GM18498 (cell line): ENCODE measurements around the gene DLGAP4.
"Not testable (repeated sequence)": the region's sequence is repeated elsewhere in the genome, so short reads cannot be mapped to it uniquely, and the experiment has no call there.

Experiments used
- ATAC-seq: cut with Tn5 transposase; IDR thresholded peaks from one replicate; pipeline ENCODE4 v1.9.1; 2021; ENCODE audit warnings: mild to moderate bottlenecking, moderate library complexity; ENCODE audit not compliant: unreplicated experiment

Gene DLGAP4

DNA sequence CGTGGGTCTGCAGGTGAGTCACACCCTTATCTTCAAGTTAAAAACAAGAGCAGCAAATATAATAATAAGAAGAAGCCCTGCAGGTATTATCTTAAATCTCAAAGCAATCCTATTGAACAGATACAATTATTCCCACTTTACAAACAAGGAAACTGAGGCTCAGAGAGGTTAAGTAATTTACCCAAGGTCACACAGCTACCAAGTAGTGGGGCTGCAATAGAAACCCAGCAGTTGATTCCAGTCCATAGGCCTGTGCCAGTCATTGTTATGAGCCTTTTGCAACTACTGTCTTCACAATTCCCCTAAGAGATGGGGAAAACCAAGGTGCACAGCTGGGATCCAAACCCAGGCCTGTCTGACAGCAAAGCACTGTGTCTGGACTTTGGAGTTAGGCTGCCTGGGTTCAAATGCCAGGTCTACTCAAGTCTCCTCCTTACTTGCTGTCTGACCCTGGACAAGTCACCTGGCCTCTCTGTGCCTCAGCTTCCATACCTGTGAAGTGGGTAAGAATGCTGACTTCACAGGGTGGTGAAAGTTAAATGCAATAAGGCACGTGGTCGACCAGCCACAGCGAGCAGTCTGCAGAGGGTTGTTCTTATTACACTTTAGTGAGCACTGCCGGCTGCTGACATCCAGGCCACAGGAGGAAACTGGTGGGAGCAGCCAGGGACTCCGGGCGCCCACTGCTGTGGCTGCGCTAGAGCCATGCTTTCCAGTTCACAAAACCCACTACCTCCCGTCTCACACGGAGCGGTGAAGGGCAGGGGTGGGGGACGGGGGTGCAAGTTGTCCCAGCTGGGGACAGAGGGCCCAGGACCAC lies 241.3 kb downstream of the DLGAP4 start:
- ATAC-seq = no peak

DNA sequence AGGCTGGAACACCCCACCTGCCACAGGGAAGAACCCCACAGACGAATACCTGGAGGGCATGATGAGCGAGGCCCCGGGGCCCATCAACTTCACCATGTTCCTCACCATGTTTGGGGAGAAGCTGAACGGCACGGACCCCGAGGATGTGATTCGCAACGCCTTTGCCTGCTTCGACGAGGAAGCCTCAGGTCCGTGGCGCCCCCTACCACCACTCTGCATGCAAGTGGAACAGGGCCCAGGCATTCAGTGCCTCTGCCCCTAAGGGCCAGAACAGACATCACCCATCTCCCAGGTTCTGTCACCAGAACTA lies 241.8 kb downstream of the DLGAP4 start:
- no peak for ATAC-seq

DNA sequence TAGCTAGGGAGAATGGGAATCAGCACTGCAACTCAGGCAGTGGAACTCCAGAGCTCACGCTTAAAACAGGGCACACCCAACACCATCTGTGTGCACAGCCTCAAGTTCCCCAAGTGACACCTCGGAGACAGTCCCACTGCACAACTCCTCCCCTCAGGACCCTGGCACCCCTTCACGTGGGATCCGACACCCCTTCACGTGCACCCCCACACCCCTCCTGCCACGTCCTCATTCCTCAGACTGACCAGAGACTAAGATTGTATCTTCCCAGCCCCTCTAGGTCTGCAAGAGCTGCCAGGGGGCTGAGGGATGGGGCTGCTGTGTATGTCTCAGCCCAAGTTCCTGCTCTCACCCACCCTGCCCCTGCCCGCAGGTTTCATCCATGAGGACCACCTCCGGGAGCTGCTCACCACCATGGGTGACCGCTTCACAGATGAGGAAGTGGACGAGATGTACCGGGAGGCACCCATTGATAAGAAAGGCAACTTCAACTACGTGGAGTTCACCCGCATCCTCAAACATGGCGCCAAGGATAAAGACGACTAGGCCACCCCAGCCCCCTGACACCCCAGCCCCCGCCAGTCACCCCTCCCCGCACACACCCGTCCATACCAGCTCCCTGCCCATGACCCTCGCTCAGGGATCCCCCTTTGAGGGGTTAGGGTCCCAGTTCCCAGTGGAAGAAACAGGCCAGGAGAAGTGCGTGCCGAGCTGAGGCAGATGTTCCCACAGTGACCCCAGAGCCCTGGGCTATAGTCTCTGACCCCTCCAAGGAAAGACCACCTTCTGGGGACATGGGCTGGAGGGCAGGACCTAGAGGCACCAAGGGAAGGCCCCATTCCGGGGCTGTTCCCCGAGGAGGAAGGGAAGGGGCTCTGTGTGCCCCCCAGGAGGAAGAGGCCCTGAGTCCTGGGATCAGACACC lies 242.8 kb downstream of the DLGAP4 start:
- no peak for ATAC-seq

DNA sequence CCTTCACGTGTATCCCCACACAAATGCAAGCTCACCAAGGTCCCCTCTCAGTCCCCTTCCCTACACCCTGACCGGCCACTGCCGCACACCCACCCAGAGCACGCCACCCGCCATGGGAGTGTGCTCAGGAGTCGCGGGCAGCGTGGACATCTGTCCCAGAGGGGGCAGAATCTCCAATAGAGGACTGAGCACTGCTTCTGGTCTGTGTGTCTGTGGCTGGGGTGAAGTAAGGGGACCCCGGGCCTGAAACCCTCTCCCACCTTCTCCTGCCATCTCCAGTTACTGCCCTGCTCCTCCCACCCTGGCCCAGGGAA lies 243.4 kb downstream of the DLGAP4 start:
- ATAC-seq = no peak

DNA sequence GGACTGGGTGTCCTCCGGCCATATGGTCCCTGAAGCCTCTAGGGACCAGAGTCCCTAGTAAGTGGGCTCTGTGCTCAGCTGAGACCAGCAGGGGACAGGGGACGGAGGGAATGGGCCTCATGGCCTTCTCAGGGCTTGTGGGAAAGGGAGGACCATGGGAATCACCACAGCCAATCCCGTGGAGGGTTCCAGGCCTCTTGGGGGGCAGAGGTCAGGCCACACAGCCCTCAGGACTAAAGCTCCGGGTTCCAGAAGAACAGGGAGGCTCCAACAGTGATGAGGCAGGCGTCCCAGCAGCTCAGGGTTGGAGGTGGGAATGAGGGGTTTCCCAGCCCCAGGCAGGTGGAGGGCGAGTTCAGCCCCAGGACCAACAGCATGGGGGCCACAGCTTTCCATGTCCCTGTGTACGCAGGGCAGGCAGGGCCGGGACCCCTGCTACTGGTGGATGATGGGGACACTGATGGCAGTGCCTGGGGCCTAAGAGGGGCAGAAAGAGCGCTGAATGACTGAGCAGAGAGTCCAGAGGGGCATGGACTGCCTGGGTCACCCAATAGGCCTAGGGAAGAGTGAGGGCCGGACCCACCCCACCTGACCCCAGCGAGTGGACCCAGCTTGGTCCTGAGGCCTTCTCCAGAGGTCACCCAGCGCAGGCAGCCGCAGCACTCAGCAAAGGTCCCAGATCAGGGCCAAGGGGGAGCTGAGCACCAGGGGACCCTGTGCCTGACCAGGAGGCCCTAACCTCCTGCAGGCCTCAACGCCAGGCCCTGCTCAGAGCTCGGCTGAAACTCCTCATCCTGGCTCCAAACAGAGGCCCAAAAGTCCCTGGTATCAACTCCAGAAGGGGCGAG lies 244.0 kb downstream of the DLGAP4 start:
- ATAC-seq = no peak

DNA sequence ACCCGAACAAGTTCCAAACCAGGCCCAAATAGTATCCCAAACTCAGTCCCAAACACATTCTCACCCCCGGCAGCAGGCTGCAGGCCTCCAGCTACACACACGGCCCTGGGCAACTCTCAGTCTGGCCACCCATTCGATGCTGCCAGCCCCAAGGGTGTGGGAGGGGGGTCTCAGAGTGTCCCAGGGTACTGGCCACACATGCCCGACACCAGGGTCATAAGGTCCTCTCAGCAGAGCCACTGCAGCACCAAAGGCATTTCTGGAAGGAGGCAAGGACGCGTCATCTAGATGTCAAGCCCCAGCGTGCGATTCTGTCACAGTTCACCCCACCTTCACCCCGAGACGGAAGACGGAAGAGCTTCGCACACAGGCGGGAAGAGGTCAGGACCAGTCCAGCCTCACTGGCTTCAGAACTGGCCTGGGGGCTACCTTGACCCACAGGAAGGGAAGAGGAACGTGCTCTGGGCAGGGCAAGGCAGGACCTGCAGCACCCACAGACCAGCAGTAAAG lies 244.7 kb downstream of the DLGAP4 start:
- ATAC-seq = no peak

DNA sequence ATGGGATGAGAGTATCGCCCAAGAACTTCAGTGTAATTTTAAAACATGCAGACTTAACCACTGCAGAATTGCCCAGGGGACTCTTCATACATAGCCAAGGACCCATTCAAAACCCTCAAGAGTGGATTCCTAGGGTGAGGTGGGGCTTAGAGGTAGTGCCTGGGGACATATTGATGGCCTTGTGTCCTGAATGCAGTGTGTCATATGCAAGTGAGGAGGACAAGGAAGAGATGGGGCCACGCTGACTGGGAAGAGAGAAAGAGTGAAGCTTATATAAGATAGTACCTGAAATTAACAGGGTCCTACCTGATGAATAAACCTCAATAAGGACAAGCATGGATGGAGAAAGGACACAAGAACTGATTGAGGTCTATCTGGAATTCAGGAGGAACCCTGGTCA lies 249.1 kb downstream of the DLGAP4 start:
- no peak for ATAC-seq

DNA sequence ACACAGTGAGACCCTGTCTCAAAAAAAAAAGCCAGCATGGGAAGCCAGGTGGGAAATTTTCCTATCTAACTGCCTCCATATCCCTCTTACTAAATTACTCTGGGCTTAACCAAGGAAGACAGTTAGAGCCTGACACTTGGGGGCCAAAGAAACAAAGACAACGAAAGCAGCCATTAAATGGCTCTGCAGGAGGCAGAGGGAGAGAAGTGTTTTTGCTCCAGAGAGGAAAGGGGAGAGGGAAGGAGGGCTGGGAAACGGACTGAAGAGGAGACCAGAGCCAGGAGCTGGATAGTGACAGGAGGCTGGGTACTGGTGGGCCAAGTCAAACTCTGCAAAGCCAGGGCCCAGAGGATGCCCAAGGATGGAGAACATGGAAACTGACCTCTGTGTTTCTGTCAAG lies 256.6 kb downstream of the DLGAP4 start:
- ATAC-seq = no peak

DNA sequence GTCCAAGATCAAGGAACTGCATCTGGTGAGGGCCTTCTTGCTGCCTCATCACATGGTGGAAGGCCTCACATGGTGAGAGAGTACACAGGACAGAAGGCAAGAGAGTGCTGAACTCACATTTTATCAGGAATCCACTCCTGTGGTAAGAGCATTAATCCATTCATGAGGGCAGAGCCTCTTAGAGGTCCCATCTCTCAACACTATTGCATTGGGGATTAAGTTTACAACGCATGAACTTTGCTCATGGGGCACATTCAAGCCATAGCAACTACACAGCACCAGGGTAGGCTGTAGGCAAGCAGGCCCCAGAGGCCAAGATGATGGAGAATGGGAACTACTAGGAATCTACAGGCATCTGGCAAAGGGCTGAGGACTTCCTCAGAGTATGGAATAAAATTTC lies 257.2 kb downstream of the DLGAP4 start:
- ATAC-seq = no peak

DNA sequence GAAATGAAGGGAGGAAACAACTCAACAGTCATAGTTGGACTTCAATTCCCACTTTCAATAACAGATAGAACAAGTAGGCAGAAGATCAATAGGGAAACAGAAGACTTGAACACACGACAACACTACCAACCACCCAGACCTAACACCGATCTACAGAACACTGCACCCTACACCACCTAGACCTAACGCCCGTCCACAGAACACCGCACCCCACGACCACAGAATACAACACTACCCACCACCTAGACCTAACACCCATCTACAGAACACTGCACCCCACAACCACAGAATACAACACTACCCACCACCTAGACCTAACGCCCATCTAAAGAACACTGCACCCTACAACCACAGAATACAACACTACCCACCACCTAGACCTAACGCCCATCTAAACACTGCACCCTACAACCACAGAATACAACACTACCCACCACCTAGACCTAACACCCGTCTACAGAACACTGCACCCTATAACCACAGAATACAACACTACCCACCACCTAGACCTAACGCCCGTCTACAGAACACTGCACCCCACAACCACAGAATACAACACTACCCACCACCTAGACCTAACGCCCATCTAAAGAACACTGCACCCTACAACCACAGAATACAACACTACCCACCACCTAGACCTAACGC lies 258.1 kb downstream of the DLGAP4 start:
- ATAC-seq = not testable (repeated sequence)

DNA sequence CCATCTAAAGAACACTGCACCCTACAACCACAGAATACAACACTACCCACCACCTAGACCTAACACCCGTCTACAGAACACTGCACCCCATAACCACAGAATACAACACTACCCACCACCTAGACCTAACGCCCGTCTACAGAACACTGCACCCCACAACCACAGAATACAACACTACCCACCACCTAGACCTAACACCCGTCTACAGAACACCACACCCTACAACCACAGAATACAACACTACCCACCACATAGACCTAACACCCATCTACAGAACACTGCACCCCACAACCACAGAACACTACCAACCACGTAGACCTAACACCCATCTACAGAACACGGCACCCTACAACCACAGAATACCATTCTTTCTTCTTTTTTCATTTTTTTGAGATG lies 258.6 kb downstream of the DLGAP4 start:
- not testable (repeated sequence) for ATAC-seq

DNA sequence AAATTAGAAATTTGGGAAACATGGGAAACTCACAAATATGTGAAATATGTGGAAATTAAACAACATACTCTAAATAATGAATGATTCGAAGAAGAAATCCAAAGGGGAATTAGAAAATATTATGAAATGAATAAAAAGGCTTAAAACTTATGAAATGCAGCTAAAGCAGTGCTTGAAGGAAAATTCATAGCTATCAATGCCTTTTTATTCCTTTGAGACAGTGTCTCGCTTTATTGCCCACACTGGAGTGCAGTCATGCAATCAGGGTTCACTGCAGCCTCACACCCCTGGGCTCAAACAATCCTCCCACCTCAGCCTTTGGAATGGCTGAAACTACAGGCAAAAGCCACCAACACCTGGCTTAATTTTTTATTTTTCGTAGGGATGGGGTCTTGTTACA lies 259.4 kb downstream of the DLGAP4 start:
- ATAC-seq = no peak

DNA sequence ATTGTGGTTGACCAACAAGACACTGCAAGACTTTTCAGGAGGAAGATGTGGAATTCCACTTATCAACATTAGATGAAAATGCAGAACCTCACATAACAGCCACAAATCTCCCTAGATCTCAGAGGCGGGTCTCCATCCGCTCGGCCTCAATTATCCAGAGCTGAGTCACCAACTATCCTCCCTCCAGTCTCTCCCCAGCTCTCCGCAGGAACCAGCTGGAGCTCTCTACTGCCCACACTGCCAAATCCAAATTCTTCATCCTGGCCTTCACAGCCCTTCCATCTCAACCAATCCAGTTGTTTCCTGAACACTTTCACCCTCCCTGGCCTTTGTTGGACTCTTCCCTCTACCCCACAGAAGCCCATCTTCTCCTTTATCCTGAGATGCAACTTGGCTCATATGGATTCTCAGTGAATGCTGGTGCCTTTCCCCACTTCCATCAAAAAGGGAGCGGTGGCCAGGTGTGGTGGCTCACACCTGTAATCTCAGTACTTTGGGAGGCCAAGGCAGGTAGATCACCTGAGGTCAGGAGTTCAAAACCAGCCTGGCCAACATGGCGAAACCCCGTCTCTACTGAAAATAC lies 263.8 kb downstream of the DLGAP4 start:
- ATAC-seq = no peak

DNA sequence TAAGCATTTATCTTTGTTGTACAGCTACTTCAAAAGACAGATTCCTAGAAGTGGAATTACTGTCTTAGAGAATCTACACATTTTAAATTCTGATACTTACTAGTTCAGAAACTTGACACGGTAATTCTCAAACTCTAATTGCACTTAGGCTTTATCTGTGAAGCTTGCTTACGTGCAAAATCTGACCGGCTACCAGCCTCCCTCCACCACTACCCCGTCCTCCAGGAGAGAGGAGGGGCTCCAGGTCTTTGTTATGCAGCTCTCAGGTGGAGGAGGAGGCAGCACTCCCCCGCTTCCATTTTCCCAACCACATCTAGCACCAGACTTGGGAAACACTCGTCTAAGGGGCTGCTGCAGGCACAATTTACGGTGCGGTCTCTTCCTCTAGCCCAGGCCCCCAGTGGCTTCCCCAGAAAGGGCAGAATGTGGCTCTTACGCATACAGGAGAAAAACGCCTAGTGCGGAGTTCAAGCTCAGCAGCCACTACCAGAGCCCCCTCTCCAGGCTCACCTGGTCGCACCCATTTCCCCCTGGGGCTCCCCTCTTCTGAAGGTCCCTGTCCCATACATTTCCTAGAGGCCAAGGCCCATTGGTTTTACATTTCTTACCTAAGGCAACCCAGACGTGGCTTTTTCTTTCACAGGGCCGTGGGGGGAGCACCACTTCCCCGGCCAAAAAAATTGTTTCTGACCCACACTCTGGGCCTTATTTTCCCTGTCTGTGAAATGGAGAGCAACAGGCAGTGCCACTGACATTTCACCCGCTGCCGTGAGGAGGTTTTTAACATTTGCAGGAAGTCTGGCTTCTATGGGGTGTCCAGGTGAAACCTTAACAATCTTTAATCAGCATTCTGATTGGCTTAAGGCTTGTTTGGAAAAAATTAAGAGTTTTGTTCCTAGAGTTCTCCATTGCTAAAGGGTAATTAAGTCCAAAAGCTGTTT lies 265.7 kb downstream of the DLGAP4 start:
- no peak for ATAC-seq

DNA sequence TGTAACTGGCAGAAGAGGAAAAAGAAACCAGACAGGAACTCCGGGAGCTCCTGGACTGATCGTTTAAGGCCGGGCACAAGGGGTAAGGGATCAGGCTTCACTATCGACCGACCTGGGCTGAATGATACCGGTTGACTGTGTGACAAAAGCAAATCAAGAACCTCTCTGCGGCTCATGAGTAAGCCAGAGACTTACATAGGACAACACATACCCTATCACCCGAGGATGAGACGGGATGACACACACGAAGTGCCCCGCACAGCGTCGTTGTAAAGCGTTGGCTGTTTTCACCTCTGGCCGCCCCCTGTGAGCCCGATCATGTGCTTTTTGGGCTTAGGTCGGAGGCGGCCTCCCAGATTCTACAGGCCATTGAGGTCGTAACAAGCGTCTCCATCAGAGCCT lies 266.6 kb downstream of the DLGAP4 start:
- peak; percentile 1 for ATAC-seq

DNA sequence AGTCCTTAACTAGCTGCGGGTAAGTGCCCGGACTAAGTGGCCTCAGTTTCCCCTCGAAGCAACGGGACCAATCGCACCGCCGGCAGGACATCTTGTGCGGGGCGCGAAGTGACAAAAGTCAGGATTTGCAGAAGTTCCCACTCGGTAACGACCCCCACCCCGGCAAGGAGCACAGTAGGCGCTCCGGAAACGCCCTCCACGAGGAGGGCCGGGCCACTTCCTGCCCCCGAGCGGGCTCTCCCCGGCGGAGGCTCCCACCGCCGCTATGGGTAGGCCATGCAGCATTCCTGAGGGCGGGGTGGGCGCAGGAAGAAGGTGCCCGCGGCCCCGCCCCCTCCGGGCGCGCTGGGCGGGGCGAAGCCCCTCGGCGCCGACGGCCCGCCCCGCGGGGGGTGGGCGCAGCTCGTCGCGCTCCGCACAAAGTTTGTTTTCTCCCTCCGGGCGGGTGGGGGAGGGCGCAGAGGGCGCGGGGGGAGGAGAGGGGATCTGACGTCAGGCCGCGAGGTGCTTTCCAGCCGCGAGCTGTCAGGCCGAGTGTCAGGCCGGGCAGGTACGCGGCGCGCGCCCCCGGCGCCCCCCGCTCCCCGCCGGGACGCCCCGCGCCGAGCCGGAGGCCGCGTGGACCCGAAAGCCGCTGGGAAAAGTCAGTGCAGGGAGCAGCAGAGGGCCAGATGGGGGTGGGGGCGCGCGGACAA lies 267.1 kb downstream of the DLGAP4 start, which contains the start of gene TGIF2:
TSS of gene TGIF2 (plus strand) at position 495 of the 695 bp plus-strand sequence. CDS start 5,178 bp downstream, outside the sequence.
- ATAC-seq = peak; percentile 69

DNA sequence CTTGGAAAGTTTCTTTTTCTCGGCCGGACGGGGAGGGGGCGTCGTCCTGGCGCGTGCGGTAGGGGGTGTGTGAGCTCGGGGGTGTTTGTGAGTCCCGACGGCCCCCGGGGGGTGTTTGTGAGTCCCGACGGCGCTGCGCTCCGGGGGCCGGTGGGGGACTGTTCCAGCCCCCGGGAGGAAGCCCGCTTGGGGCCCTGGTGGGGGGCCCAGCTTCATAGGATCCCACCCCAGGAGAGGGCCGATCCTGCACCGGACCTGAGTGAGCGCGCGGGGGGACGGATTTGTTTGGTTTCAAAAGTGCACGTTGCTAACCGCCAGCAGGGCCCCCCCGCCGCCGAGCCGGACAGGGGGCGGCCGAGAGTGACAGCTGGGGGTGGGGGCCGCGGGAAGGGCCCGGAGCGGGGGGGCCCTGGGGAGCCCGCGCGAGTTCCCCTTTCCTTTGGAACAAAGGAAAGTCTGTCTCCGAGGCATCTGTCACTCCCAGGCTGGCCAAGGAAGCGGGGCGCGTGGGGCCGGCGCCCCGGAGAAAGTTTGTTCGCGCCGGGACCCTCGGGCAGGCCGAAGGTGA lies 267.7 kb downstream of the DLGAP4 start:
- no peak for ATAC-seq
